ENCODE results near the gene PRDM16. TPM values are rescaled to one million over a fixed set of nuclear protein-coding genes. Genes with fewer than 3 reads are reported as not detected.

Gene PRDM16
- total RNA-seq, 1 experiment from 2014 or later: 0.09 TPM

GRCh38 chr1:3062616-3063378 lies 6.2 kb upstream of the PRDM16 start:
- H3K4me1 Mint-ChIP-seq (ENCODE audit: low read depth, unreplicated experiment): no peaks in the 10 kb centered on the region
- H3K36me3 Mint-ChIP-seq (ENCODE audit: insufficient read depth, unreplicated experiment): peaks cover 5% of the 10 kb centered on the region
- H3K27ac Mint-ChIP-seq (ENCODE audit: unreplicated experiment): no peak overlapping the region
- TF ChIP-seq CTCF (IDR thresholded peaks at IDR 0.05; ENCODE audit: unreplicated experiment): no peak
- CTCF ChIA-PET: no interaction called here
- BruUV-seq (replicated peaks): no TSS peak
- H3K9me3 Mint-ChIP-seq (ENCODE audit: low read depth, unreplicated experiment): no peaks in the 10 kb centered on the region
- peaks cover 56% of the 10 kb centered on the region for H3K27me3 Mint-ChIP-seq (ENCODE audit: unreplicated experiment)
- no peak for DNase-seq
- intact Hi-C loops (cut with micrococcal nuclease; ENCODE audit: unreplicated experiment): no loop called here
- no peak overlapping the region for H3K4me3 Mint-ChIP-seq (ENCODE audit: low read depth, unreplicated experiment)

- Mint-ChIP-seq H3K9me3 (ENCODE audit: low read depth, unreplicated experiment) (no peaks in the 10 kb centered on the region), H3K36me3 (ENCODE audit: insufficient read depth, unreplicated experiment) (peaks cover 5% of the 10 kb centered on the region), H3K4me3 (ENCODE audit: low read depth, unreplicated experiment) (no peak overlapping the region), H3K27ac (ENCODE audit: unreplicated experiment) (no peak overlapping the region), H3K4me1 (ENCODE audit: low read depth, unreplicated experiment) (no peaks in the 10 kb centered on the region), H3K27me3 (ENCODE audit: unreplicated experiment) (peaks cover 50% of the 10 kb centered on the region)
- BruUV-seq (replicated peaks): no TSS peak
- CTCF ChIA-PET: no interaction called here
- intact Hi-C loops (cut with micrococcal nuclease; ENCODE audit: unreplicated experiment): no loop called here
- no peak for DNase-seq
- no peak for TF ChIP-seq CTCF (IDR thresholded peaks at IDR 0.05; ENCODE audit: unreplicated experiment)
Measured at GRCh38 chr1:3063379-3064295, 5.4 kb upstream of the PRDM16 start.

GRCh38 chr1:3064296-3064850 lies 4.6 kb upstream of the PRDM16 start:
- Mint-ChIP-seq H3K36me3 (ENCODE audit: insufficient read depth, unreplicated experiment) (peaks cover 11% of the 10 kb centered on the region), H3K4me3 (ENCODE audit: low read depth, unreplicated experiment) (no peak overlapping the region), H3K27me3 (ENCODE audit: unreplicated experiment) (peaks cover 50% of the 10 kb centered on the region), H3K27ac (ENCODE audit: unreplicated experiment) (no peak overlapping the region), H3K4me1 (ENCODE audit: low read depth, unreplicated experiment) (no peaks in the 10 kb centered on the region), H3K9me3 (ENCODE audit: low read depth, unreplicated experiment) (no peaks in the 10 kb centered on the region)
- no TSS peak for BruUV-seq (replicated peaks)
- no peak for DNase-seq
- TF ChIP-seq CTCF (IDR thresholded peaks at IDR 0.05; ENCODE audit: unreplicated experiment): no peak
- intact Hi-C loops (cut with micrococcal nuclease; ENCODE audit: unreplicated experiment): no loop called here
- CTCF ChIA-PET: no interaction called here

GRCh38 chr1:3064901-3065300 lies 4.1 kb upstream of the PRDM16 start:
- Mint-ChIP-seq H3K36me3 (ENCODE audit: insufficient read depth, unreplicated experiment) (peaks cover 16% of the 10 kb centered on the region), H3K4me1 (ENCODE audit: low read depth, unreplicated experiment) (no peaks in the 10 kb centered on the region), H3K9me3 (ENCODE audit: low read depth, unreplicated experiment) (no peaks in the 10 kb centered on the region), H3K27me3 (ENCODE audit: unreplicated experiment) (peaks cover 48% of the 10 kb centered on the region), H3K27ac (ENCODE audit: unreplicated experiment) (no peak overlapping the region), H3K4me3 (ENCODE audit: low read depth, unreplicated experiment) (no peak overlapping the region)
- intact Hi-C loops (cut with micrococcal nuclease; ENCODE audit: unreplicated experiment): no loop called here
- BruUV-seq (replicated peaks): no TSS peak
- CTCF ChIA-PET: no interaction called here
- no peak for DNase-seq
- no peak for TF ChIP-seq CTCF (IDR thresholded peaks at IDR 0.05; ENCODE audit: unreplicated experiment)
